ENCODE data around the gene SOBP.
A peak's percentile ranks its signal among the peaks of the same experiment; 100 is the strongest.

The SOBP gene

GRCh38 chr6:107622269-107622668 lies 132.4 kb downstream of the SOBP start:
- H3K27me3 Mint-ChIP-seq (ENCODE audit: low read depth, poor library complexity), result no peaks in the 10 kb centered on the region
- H3K27ac Mint-ChIP-seq, result no peak overlapping the region
- H3K4me1 Mint-ChIP-seq, result peaks cover 73% of the 10 kb centered on the region
- H3K36me3 Mint-ChIP-seq (ENCODE audit: low read depth), result peaks cover 57% of the 10 kb centered on the region
- H3K4me3 Mint-ChIP-seq, result no peak overlapping the region
- no peak for DNase-seq
- H3K9me3 Mint-ChIP-seq, result no peaks in the 10 kb centered on the region
- TF ChIP-seq CTCF (IDR thresholded peaks at IDR 0.05), result no peak

- DNase-seq, result no peak
- H3K36me3 Mint-ChIP-seq (ENCODE audit: low read depth), result peaks cover 59% of the 10 kb centered on the region
- no peaks in the 10 kb centered on the region for H3K27me3 Mint-ChIP-seq (ENCODE audit: low read depth, poor library complexity)
- peaks cover 77% of the 10 kb centered on the region for H3K4me1 Mint-ChIP-seq
- no peaks in the 10 kb centered on the region for H3K9me3 Mint-ChIP-seq
- H3K4me3 Mint-ChIP-seq, result no peak overlapping the region
- no peak for TF ChIP-seq CTCF (IDR thresholded peaks at IDR 0.05)
- H3K27ac Mint-ChIP-seq, result no peak overlapping the region
These were observed 134.1 kb downstream of the SOBP start for GRCh38 chr6:107624050-107624449.

- Mint-ChIP-seq H3K36me3 (ENCODE audit: low read depth) (peaks cover 59% of the 10 kb centered on the region), H3K4me3 (no peak overlapping the region), H3K4me1 (peaks cover 77% of the 10 kb centered on the region), H3K27me3 (ENCODE audit: low read depth, poor library complexity) (no peaks in the 10 kb centered on the region), H3K27ac (no peak overlapping the region), H3K9me3 (no peaks in the 10 kb centered on the region)
- TF ChIP-seq CTCF (IDR thresholded peaks at IDR 0.05), result no peak
- no peak for DNase-seq
These were observed 134.6 kb downstream of the SOBP start for GRCh38 chr6:107624541-107624940.

- Mint-ChIP-seq H3K9me3 (no peaks in the 10 kb centered on the region), H3K4me3 (no peak overlapping the region), H3K27ac (peak overlapping the region; percentile 14), H3K27me3 (ENCODE audit: low read depth, poor library complexity) (no peaks in the 10 kb centered on the region), H3K36me3 (ENCODE audit: low read depth) (peaks cover 59% of the 10 kb centered on the region), H3K4me1 (peaks cover 79% of the 10 kb centered on the region)
- no peak for TF ChIP-seq CTCF (IDR thresholded peaks at IDR 0.05)
- DNase-seq, result no peak
These were observed 135.3 kb downstream of the SOBP start for GRCh38 chr6:107625264-107625663.

- TF ChIP-seq CTCF (IDR thresholded peaks at IDR 0.05), result no peak
- DNase-seq, result no peak
- H3K27ac Mint-ChIP-seq, result peak overlapping the region; percentile 58
- peaks cover 70% of the 10 kb centered on the region for H3K4me1 Mint-ChIP-seq
- H3K4me3 Mint-ChIP-seq, result no peak overlapping the region
- H3K9me3 Mint-ChIP-seq, result no peaks in the 10 kb centered on the region
- H3K27me3 Mint-ChIP-seq (ENCODE audit: low read depth, poor library complexity), result no peaks in the 10 kb centered on the region
- H3K36me3 Mint-ChIP-seq (ENCODE audit: low read depth), result peaks cover 53% of the 10 kb centered on the region
These were observed 136.7 kb downstream of the SOBP start for GRCh38 chr6:107626645-107627044.

- DNase-seq, result no peak
- H3K27me3 Mint-ChIP-seq (ENCODE audit: low read depth, poor library complexity), result peaks cover 2% of the 10 kb centered on the region
- H3K9me3 Mint-ChIP-seq, result peaks cover 2% of the 10 kb centered on the region
- no peak overlapping the region for H3K4me3 Mint-ChIP-seq
- peaks cover 66% of the 10 kb centered on the region for H3K4me1 Mint-ChIP-seq
- H3K27ac Mint-ChIP-seq, result peak overlapping the region; percentile 76
- no peak for TF ChIP-seq CTCF (IDR thresholded peaks at IDR 0.05)
- peaks cover 54% of the 10 kb centered on the region for H3K36me3 Mint-ChIP-seq (ENCODE audit: low read depth)
These were observed 138.1 kb downstream of the SOBP start for GRCh38 chr6:107627969-107628368.

All from nephron progenitor cell (in vitro differentiated cells).